GM23338 (cell line): ENCODE results near the gene ABI3. TPM values are rescaled to one million over a fixed set of nuclear protein-coding genes. Genes with fewer than 3 reads are reported as not detected.

Experiments used
- ATAC-seq: fragments of 200-7000 bp; cut with Tn5 transposase; 3 replicates; pipeline ENCODE4 v1.9.1; 2020
- DNase-seq: peaks from one replicate; pipeline ENCODE4 v3.0.0-alpha.2; 2015; ENCODE audit warnings: low spot score
- H2AFZ ChIP-seq: fragments of 200-600 bp; sonication (generic); 2 replicates; pipeline ENCODE4 v1.8.0; 2016; ENCODE audit warnings: antibody characterized with exemption, mild to moderate bottlenecking, moderate library complexity
- H3F3A ChIP-seq: fragments of 200-600 bp; sonication (generic); replicated peaks from 2 replicates; pipeline ENCODE4 v1.8.0; 2017; ENCODE audit warnings: antibody characterized with exemption, mixed run types, low read depth
- H3K27ac ChIP-seq: fragments of 200-600 bp; sonication (generic); 2 replicates; pipeline ENCODE4 v1.6.1; 2016; ENCODE audit warnings: low read depth
- H3K27me3 ChIP-seq: fragments of 200-600 bp; sonication (generic); 2 replicates; pipeline ENCODE4 v1.8.0; 2016; ENCODE audit warnings: mild to moderate bottlenecking, mixed run types, moderate library complexity; ENCODE audit not compliant: insufficient read depth
- H3K36me3 ChIP-seq: fragments of 200-600 bp; sonication (generic); 2 replicates; pipeline ENCODE4 v1.8.0; 2016; ENCODE audit warnings: mild to moderate bottlenecking; ENCODE audit not compliant: insufficient read depth
- H3K4me1 ChIP-seq: fragments of 200-600 bp; sonication (generic); 2 replicates; pipeline ENCODE4 v1.8.0; 2016; ENCODE audit warnings: mild to moderate bottlenecking, moderate library complexity; ENCODE audit not compliant: insufficient read depth
- H3K4me2 ChIP-seq: fragments of 200-600 bp; sonication (generic); 2 replicates; pipeline ENCODE4 v1.7.1; 2017; ENCODE audit warnings: mixed run types
- H3K4me3 ChIP-seq: fragments of 200-600 bp; sonication (generic); 2 replicates; pipeline ENCODE4 v1.6.1; 2016; ENCODE audit warnings: mixed run types
- H3K79me2 ChIP-seq: fragments of 200-600 bp; sonication (generic); replicated peaks from 2 replicates; pipeline ENCODE4 v1.8.0; 2017; ENCODE audit warnings: mild to moderate bottlenecking; ENCODE audit not compliant: insufficient read depth
- H3K9me2 ChIP-seq: fragments of 200-600 bp; sonication (generic); 2 replicates; pipeline ENCODE4 v1.8.0; 2017; ENCODE audit not compliant: insufficient read depth
- H4K20me1 ChIP-seq: fragments of 200-600 bp; sonication (generic); replicated peaks from 2 replicates; pipeline ENCODE4 v1.8.0; 2017; ENCODE audit warnings: mild to moderate bottlenecking; ENCODE audit not compliant: insufficient read depth
- H3K27ac Mint-ChIP-seq: 2 replicates; pipeline ENCODE4 v1.8.0; 2020; ENCODE audit warnings: inconsistent platforms, mild to moderate bottlenecking, moderate library complexity, mixed read lengths
- H3K27me3 Mint-ChIP-seq: 3 replicates; pipeline ENCODE4 v1.8.0; 2022; ENCODE audit warnings: low read depth, mild to moderate bottlenecking, moderate library complexity, mixed read lengths, inconsistent platforms; ENCODE audit not compliant: insufficient read depth, poor library complexity
- H3K36me3 Mint-ChIP-seq: 3 replicates; pipeline ENCODE4 v1.8.0; 2021; ENCODE audit warnings: low read depth, mild to moderate bottlenecking, inconsistent platforms, moderate library complexity, mixed read lengths
- H3K4me1 Mint-ChIP-seq: 3 replicates; pipeline ENCODE4 v1.8.0; 2020; ENCODE audit warnings: mild to moderate bottlenecking, inconsistent platforms, mixed read lengths
- H3K4me3 Mint-ChIP-seq: 3 replicates; pipeline ENCODE4 v1.8.0; 2021; ENCODE audit warnings: moderate library complexity, mild to moderate bottlenecking, inconsistent platforms, mixed read lengths
- H3K9me3 Mint-ChIP-seq: 3 replicates; pipeline ENCODE4 v1.8.0; 2020; ENCODE audit warnings: moderate library complexity, mild to moderate bottlenecking, inconsistent platforms, mixed read lengths
- CREB1 ChIP-seq: fragments of 250-450 bp; sonication (Bioruptor Pico); IDR thresholded peaks from 2 replicates; pipeline ENCODE4 v1.5.0; 2020; ENCODE audit warnings: low read depth, mild to moderate bottlenecking, moderate library complexity
- EZH2 ChIP-seq: fragments of 200-600 bp; sonication (generic); IDR thresholded peaks from one replicate; pipeline ENCODE4 v1.8.0; 2017; ENCODE audit warnings: antibody characterized with exemption, mild to moderate bottlenecking, low read depth; ENCODE audit not compliant: unreplicated experiment
- EZH2phosphoT487 ChIP-seq: fragments of 200-600 bp; sonication (generic); IDR thresholded peaks from one replicate; pipeline ENCODE4 v1.8.1; 2018; ENCODE audit warnings: antibody characterized with exemption; ENCODE audit not compliant: unreplicated experiment
- JUNB ChIP-seq: IDR thresholded peaks from one replicate; pipeline ENCODE4 v1.6.1; 2016; ENCODE audit warnings: antibody characterized with exemption; ENCODE audit not compliant: unreplicated experiment
- REST ChIP-seq: IDR thresholded peaks from one replicate; pipeline ENCODE4 v1.6.1; 2018; ENCODE audit warnings: antibody characterized with exemption; ENCODE audit not compliant: unreplicated experiment
- ZNF114 ChIP-seq: fragments of 250-450 bp; sonication (Bioruptor Pico); IDR thresholded peaks from 2 replicates; pipeline ENCODE4 v1.5.0; 2020; ENCODE audit warnings: mild to moderate bottlenecking, moderate library complexity
- polyA plus RNA-seq: library from polyadenylated mRNA; unstranded; fragments of >200 nt; fragmentation: Nextera tagmentation; extraction: Ambion mirVana; gene quantifications from 2 replicates; pipeline ENCODE4 v1.2.1, GENCODE V29; 2016
- total RNA-seq: library from RNA; depleted of rRNA; stranded (reverse); fragments of >200 nt; shearing (Covaris generic); gene quantifications from 2 replicates; pipeline ENCODE4 v1.2.3, GENCODE V29; 2014
- TF ChIP-seq, protein P1 (sequence below), 2 experiments: fragments of 200-600 bp in 1 of 2; sonication (generic) in 1 of 2; conservative IDR thresholded peaks; 2 replicates each; pipeline versions ENCODE4 v1.5.1 to v1.6.1; 2016 to 2017; ENCODE audit warnings: antibody characterized with exemption in 2 of 2, low read depth in 2 of 2, mild to moderate bottlenecking in 2 of 2, moderate library complexity in 1 of 2
- TF ChIP-seq, protein P2 (sequence below): fragments of 250-450 bp; sonication (Bioruptor Pico); IDR thresholded peaks from 2 replicates; pipeline ENCODE4 v1.5.0; 2020; ENCODE audit warnings: mild to moderate bottlenecking, moderate library complexity

ABI3 gene
- total and polyA plus RNA-seq, 2 experiments from 2014 or later: 1.8 to 3.0 TPM

GRCh38 chr17:49224198-49224996, 13.9 kb downstream of the ABI3 start:
- H3K36me3 Mint-ChIP-seq: no peaks in the 10 kb centered on the region; the same call in 2 of the 3 replicates
- Histone ChIP-seq H3K4me2 (peak overlapping the region; percentile 92), H2AFZ (peak overlapping the region; percentile 91), H3K27me3 (peaks cover 71% of the 10 kb centered on the region), H3K4me3 (peak overlapping the region; percentile 70), H3K36me3 (no peaks in the 10 kb centered on the region), H3K27ac (no peak overlapping the region), H3K4me1 (peaks cover 14% of the 10 kb centered on the region), H3K79me2 (no peaks in the 10 kb centered on the region), H3K9me2 (no peaks in the 10 kb centered on the region), H3F3A (0 out of 2 replicates have a peak, but pooled peaks cover 6% of the 10 kb centered on the region), H4K20me1 (no peaks in the 10 kb centered on the region)
- H3K4me1 Mint-ChIP-seq: peaks cover 15% of the 10 kb centered on the region
- peaks cover 63% of the 10 kb centered on the region for H3K27me3 Mint-ChIP-seq
- no peak overlapping the region for H3K27ac Mint-ChIP-seq
- ATAC-seq (peak; percentile 55), DNase-seq (peak; percentile 80)
- H3K4me3 Mint-ChIP-seq: peak overlapping the region; percentile 73
- H3K9me3 Mint-ChIP-seq: no peaks in the 10 kb centered on the region
- no peak for TF ChIP-seq CREB1 (CRISPR knock-in tag)
- peak; percentile 25 for TF ChIP-seq EZH2

GRCh38 chr17:49224997-49225337, 14.5 kb downstream of the ABI3 start:
- ATAC-seq: peak; percentile 17
- DNase-seq: no peak
- Histone ChIP-seq H3K9me2 (no peaks in the 10 kb centered on the region), H2AFZ (peak overlapping the region; percentile 91), H3K4me2 (peak overlapping the region; percentile 92), H3K4me1 (peaks cover 14% of the 10 kb centered on the region), H3F3A (0 out of 2 replicates have a peak, but pooled peaks cover 6% of the 10 kb centered on the region), H3K27me3 (peaks cover 77% of the 10 kb centered on the region), H4K20me1 (no peaks in the 10 kb centered on the region), H3K79me2 (no peaks in the 10 kb centered on the region), H3K36me3 (no peaks in the 10 kb centered on the region), H3K4me3 (peak overlapping the region; percentile 70), H3K27ac (no peak overlapping the region)
- peaks cover 15% of the 10 kb centered on the region for H3K4me1 Mint-ChIP-seq
- H3K9me3 Mint-ChIP-seq: no peaks in the 10 kb centered on the region
- no peak overlapping the region for H3K27ac Mint-ChIP-seq
- H3K27me3 Mint-ChIP-seq: peaks cover 69% of the 10 kb centered on the region
- H3K4me3 Mint-ChIP-seq: peak overlapping the region; percentile 73
- TF ChIP-seq, protein P1, sequence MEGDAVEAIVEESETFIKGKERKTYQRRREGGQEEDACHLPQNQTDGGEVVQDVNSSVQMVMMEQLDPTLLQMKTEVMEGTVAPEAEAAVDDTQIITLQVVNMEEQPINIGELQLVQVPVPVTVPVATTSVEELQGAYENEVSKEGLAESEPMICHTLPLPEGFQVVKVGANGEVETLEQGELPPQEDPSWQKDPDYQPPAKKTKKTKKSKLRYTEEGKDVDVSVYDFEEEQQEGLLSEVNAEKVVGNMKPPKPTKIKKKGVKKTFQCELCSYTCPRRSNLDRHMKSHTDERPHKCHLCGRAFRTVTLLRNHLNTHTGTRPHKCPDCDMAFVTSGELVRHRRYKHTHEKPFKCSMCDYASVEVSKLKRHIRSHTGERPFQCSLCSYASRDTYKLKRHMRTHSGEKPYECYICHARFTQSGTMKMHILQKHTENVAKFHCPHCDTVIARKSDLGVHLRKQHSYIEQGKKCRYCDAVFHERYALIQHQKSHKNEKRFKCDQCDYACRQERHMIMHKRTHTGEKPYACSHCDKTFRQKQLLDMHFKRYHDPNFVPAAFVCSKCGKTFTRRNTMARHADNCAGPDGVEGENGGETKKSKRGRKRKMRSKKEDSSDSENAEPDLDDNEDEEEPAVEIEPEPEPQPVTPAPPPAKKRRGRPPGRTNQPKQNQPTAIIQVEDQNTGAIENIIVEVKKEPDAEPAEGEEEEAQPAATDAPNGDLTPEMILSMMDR (conservative IDR thresholded peaks at IDR 0.05; ENCODE audit: low read depth in 2 of 2): no peak
- TF ChIP-seq ZNF114 (CRISPR knock-in tag) (no peak), JUNB (no peak), CREB1 (CRISPR knock-in tag) (no peak), EZH2phosphoT487 (no peak), REST (no peak), EZH2 (peak; percentile 19)
- TF ChIP-seq, protein P2, sequence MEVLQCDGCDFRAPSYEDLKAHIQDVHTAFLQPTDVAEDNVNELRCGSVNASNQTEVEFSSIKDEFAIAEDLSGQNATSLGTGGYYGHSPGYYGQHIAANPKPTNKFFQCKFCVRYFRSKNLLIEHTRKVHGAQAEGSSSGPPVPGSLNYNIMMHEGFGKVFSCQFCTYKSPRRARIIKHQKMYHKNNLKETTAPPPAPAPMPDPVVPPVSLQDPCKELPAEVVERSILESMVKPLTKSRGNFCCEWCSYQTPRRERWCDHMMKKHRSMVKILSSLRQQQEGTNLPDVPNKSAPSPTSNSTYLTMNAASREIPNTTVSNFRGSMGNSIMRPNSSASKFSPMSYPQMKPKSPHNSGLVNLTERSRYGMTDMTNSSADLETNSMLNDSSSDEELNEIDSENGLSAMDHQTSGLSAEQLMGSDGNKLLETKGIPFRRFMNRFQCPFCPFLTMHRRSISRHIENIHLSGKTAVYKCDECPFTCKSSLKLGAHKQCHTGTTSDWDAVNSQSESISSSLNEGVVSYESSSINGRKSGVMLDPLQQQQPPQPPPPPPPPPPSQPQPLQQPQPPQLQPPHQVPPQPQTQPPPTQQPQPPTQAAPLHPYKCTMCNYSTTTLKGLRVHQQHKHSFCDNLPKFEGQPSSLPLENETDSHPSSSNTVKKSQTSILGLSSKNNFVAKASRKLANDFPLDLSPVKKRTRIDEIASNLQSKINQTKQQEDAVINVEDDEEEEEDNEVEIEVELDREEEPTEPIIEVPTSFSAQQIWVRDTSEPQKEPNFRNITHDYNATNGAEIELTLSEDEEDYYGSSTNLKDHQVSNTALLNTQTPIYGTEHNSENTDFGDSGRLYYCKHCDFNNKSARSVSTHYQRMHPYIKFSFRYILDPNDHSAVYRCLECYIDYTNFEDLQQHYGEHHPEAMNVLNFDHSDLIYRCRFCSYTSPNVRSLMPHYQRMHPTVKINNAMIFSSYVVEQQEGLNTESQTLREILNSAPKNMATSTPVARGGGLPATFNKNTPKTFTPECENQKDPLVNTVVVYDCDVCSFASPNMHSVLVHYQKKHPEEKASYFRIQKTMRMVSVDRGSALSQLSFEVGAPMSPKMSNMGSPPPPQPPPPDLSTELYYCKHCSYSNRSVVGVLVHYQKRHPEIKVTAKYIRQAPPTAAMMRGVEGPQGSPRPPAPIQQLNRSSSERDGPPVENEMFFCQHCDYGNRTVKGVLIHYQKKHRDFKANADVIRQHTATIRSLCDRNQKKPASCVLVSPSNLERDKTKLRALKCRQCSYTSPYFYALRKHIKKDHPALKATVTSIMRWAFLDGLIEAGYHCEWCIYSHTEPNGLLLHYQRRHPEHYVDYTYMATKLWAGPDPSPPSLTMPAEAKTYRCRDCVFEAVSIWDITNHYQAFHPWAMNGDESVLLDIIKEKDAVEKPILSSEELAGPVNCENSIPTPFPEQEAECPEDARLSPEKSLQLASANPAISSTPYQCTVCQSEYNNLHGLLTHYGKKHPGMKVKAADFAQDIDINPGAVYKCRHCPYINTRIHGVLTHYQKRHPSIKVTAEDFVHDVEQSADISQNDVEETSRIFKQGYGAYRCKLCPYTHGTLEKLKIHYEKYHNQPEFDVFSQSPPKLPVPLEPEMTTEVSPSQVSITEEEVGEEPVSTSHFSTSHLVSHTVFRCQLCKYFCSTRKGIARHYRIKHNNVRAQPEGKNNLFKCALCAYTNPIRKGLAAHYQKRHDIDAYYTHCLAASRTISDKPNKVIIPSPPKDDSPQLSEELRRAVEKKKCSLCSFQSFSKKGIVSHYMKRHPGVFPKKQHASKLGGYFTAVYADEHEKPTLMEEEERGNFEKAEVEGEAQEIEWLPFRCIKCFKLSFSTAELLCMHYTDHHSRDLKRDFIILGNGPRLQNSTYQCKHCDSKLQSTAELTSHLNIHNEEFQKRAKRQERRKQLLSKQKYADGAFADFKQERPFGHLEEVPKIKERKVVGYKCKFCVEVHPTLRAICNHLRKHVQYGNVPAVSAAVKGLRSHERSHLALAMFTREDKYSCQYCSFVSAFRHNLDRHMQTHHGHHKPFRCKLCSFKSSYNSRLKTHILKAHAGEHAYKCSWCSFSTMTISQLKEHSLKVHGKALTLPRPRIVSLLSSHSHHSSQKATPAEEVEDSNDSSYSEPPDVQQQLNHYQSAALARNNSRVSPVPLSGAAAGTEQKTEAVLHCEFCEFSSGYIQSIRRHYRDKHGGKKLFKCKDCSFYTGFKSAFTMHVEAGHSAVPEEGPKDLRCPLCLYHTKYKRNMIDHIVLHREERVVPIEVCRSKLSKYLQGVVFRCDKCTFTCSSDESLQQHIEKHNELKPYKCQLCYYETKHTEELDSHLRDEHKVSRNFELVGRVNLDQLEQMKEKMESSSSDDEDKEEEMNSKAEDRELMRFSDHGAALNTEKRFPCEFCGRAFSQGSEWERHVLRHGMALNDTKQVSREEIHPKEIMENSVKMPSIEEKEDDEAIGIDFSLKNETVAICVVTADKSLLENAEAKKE (CRISPR knock-in tag): no peak
- H3K36me3 Mint-ChIP-seq: no peaks in the 10 kb centered on the region; the same call in 2 of the 3 replicates
